AG20443 (cell line): ENCODE data around the gene ITGA1.
"Not testable (repeated sequence)": the region's sequence is repeated elsewhere in the genome, so short reads cannot be mapped to it uniquely, and the experiment has no call there.

Experiments
- DNase-seq: peaks from one replicate; pipeline ENCODE4 v3.0.0; 2012; ENCODE audit warnings: low spot score, mixed read lengths

ITGA1 gene

DNA sequence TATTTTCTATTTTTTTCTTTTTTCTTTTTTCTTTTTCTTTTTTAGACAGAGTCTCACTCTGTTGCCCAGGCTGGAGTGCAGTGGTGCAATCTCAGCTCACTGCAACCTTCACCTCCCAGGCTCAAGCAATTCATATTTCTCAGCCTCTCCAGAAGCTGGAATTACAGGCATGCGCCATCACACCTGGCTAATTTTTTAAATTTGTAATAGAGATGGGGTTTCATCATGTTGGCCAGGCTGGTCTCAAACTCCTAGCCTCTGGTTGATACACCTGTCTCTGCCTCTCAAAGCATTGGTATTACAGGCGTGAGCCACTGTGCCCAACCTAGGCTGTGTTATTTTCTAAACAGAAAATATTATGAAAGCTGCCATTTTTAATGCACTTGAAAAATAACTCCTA lies 78.3 kb downstream of the ITGA1 start:
- DNase-seq, result not testable (repeated sequence)

DNA sequence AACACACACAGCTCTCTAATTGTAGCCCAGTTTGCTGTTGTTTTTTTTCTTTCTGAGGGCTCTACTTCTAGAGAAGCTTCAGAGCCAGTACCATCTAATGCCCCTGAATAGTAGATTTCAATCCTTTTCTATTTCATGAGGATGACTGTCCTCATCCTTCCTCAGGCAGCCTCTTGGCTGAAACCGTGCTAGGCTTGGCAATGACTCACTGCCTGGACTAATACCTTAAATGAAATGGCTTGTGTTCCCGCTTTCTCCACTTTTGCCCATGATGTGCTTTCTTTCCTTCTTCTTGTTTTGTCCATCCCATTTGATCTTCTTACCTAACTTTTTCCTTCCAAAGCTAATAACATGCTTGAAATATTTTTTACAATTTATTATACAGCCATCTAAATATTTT lies 80.1 kb downstream of the ITGA1 start:
- no peak for DNase-seq

DNA sequence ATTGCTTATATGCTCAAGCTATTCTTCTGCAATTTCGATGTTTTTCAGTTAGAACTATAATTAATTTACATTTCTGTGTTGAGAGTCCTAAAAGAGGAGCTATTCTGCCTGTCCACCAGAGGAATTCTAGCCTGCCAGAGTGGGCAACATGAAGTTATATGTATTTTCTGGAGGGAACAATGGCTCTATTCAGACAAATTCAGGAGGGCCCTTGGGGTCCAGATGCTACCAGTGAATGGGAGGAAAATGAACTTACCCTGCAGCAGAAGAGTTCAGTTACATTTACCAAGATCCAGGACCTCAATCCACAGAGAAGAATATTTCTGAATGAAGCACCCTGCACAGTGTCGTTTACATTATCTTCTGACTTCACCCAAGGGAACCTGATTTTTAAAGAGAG lies 80.7 kb downstream of the ITGA1 start:
- DNase-seq, result no peak

DNA sequence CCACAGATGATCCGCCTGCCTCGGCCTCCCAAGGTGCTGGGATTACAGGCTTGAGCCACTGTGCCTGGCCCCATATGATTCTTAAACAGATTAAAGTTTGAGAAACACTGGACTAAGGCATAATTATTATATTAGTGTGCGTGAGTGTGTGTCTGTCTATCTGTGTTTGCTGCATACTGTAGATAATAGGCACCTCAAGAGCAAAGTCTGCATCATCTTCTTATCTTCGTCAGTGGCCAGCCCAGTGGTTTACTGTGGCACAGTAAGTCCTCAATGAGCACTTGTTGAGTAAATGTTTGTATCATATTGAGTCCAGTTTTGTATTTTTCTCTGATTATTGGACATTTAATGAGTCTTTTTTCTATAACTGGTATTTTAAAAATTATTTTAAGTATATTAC lies 81.7 kb downstream of the ITGA1 start:
- DNase-seq, result no peak

DNA sequence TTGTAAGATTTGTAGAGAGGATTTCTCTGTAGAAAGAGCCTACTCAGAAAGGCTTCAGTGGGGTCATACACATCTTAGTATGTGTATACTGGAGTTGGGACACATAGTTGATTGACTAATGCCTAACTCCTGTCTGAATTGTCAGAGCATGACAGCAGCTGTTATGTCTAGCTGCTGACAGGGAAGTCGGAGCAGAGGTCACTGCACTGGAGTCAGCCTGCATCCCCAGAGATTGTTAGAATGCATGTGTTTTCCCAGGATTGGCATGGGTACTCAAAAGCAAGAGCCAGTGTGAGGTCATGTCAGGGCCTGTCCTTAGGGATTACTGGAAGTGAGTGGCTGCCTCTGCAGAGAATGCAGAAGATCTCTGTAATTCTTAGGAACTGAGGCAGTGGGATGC lies 82.7 kb downstream of the ITGA1 start:
- peak; percentile 40 for DNase-seq

DNA sequence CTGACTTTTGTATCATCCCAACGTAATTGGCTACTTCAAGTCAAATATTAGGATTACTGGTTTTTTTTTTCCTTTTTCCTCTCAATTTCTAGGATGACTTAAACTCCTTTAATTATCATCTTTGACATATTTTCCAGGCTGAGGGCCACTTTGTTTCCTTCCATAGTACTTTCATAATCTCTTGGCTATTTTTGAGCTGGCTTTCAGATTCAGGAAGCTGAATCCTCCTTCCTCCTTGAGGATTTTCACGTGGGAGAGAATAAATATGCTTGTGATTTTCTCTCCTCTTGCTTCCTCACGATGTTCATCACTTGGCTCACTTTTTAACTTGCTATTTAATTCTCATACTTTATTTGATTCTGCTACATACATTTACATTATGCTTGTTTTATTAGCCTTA lies 88.1 kb downstream of the ITGA1 start:
- no peak for DNase-seq

DNA sequence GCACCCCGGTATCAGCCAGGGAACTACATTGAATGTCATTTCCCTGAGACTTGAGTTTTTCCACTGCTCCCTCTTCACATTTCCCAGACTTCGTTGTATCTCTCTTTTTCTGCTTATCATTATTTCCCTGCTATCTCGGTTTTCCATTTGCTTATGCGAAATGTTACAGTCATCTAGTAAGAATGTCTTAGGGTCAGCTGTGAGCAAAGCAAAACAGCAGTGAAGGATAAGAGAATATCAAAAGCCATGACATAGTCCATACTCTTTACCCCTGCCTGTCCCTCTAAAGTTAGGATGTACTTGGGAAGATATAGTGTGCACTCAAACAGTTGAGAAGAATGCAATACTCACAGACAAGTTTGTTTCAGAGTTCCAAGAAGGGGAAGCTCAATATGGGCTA lies 88.7 kb downstream of the ITGA1 start:
- no peak for DNase-seq

DNA sequence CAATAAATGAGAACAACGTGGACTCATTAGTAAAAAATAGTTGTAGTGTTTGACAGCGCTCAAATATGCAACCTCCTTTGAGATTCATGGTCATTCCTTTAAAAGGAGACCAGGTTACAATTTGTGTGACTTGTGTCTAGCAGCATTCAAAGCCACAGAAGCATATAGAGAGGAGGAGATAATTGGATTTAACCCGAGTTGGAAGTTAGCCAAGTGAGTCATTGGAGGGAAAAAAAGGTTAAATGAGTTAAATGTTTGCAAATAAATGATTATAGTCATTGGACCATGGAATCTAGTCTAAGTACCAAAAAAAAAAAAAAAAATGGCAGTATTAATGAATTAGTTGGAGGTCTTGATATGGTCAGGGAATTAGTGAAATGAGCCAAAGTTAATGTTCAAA lies 90.9 kb downstream of the ITGA1 start:
- no peak for DNase-seq

DNA sequence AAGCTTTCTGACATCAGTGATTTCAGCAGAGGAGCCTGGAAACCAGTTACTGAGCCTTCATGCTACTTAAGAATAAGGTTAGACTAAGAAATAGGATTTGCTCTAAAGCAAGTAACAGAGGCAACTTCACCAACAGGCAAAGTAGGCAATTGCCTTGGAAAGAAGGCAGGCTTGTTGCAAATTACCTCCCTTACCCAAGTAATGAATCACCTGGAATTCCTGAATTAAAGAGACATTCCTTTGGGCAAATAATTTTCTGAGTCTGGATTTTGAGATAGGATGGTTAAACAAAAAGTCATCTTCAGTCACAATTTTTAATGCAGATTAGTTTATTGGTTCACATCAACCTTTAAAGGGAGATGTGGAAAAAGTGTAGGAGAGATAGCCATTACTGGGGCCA lies 92.8 kb downstream of the ITGA1 start:
- DNase-seq, result no peak

DNA sequence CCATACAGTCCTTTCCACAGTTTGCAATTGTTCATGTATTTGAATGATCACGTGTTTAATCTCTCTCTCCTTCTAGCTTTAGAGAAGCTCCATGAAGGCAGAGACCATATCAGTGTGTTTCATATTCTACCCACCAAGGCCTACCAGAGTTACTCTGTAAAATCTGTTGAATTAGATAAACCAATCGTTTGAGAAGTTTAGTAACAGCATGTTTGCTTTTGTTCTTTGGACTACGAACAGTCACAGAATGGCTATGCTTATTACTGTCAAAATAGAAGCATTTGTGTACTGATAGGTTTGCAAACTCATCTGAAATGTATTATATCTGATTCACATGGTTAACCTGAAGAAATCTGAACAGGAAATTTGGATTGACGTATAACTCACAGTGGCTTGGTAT lies 93.8 kb downstream of the ITGA1 start:
- no peak for DNase-seq

DNA sequence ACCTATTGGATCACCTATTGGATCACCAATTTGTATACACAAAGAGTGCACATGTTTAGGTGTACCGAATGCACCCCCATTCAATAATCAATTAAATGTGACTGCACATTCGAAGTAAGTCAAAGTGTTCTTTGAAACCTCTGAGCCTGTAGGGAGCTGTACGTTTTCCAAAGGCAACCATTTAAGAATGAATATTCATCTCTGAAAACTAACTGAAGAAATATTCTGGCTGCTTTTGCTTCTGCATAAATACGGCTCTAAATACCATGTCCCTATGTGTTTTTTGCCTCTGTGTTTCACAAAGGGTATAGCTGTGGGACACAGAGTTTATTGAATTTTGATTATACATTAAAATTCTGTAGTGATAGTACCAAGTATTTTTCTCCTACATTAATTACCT lies 95.4 kb downstream of the ITGA1 start:
- no peak for DNase-seq

DNA sequence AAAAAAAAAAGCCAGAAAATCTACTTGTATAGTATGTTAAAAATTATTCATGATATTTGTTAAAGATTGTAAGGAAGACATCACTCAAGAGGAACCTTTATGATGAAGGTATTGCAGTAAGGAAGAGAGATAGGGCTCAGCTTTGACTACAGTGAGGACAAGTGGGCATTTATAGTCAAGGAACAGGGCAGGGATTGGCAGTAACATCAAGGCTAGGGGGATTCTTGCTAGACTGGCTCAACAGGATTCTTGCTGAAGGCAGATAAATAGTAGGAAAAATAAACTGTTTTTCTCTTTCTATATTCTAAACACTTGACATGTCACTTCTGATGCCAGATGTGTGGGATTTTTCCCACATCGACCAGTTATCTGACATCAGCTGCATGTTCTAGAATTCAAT lies 96.7 kb downstream of the ITGA1 start:
- no peak for DNase-seq

DNA sequence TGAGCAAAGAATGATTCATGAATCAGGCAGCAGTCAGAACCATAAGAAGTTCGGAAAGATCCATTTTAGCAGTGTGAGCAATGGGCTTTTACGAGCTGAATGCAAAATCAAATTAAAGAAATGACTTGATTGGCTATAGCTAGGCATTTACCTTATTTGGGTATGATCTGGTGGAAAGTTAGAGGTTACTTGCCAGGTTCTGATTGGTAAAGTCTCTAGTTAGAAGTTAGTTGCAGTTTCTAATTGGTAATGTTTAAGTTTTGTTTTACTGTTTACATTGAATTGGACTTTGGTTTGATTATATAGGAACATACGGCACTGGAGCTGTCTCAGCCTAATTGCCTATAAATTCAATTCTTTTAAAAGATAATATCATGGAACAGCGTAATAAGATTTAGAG lies 97.9 kb downstream of the ITGA1 start:
- DNase-seq, result no peak

DNA sequence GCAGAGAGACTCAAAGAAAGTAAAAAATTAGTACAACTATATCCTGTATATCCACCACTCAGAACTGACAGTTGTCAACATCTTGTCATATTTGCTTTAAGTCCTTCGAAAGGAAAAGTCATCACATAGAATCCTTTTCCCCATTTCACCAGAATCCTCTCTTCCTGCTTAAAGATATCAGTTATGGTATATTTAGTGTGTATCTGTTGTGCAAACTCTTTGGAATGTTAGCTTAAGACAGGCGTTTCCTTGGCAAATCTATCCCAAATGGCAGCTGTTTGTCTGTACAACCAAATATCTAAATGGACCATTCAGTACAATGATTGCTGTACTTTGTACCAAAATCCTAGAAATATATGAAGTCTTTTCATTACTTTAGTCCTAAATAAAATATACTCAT lies 98.5 kb downstream of the ITGA1 start:
- DNase-seq, result no peak

DNA sequence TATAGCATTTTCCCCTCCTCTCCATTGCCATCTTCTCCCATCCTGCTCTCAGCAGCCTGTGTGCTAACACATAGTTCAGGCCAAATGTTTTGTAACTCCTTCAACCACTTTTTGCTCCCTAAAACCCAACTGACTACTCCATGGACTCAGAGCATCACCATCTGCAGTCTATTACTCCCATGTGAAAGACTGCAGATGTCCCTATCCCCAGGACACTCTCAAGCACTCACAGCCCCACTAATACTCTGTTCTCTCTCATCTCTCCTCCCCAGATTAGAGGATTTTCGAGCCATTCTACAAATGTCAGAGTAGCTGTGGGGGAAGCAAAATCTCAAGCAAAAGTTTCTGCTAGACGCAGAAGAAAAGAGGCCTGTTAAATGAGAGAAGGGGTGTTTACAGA lies 99.3 kb downstream of the ITGA1 start:
- DNase-seq, result no peak

DNA sequence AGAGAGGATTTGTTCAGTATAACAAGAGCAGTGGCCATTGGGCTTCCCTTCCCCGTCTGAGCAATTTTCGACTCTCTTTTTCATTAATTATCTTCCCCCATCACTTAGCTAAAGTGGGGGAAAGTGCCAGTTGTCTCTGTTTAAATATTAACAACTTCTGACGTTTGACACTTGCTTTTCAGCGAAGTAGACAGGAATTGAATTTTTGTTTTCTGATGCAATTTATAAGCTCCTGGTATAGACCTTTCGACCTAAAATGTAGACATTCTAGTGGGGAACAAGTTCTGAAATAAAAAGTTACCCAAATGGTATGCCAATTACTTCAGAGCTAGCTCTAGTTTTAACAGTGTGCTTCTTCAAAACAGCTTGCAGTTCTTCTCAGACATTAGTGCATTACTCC lies 100.6 kb downstream of the ITGA1 start:
- DNase-seq, result no peak

DNA sequence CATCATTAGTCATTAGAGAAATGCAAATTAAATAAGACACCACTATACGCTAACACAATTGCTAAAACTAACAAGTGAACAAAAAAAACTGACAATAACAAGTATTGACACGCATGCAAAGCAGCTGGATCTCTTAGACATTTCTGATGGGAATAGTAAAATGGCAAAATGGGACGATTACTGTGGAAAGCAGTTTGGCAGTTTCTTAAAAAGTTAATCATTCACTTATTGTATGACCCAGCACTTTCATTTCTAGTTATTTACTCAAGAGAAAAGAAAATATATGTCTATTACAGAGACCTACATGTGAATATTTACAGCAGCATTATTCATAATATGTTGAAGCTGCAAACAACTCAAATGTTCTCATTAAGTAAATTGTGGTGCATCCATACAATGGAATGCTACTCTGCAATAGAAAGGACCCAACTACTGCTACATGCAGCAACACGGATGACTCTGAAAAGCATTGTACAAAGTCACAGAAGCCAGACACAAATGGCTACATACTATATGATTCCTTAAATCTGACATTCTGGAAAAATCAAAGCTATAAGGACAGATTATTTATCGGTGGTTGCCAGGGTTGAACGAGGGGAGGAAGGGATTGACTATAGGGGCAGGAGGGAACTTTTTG lies 104.6 kb downstream of the ITGA1 start:
- no peak for DNase-seq

DNA sequence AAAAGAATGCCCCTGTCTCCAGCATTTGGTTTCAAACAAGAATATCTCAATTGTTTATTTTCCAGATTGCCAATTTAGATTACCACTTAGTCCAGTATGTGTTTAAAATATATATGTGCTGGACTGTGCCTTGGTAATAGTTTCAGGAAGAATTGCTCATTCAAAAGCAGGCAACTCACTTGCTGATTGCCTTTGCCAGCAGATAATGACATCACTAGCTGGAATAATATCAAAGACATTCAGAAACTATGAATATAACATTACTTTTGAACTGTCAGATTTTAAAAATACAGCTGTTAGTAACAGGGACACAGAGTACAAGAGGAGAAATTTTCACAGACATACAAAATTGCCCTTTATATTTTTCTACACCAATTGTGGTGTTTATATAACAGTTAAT lies 105.4 kb downstream of the ITGA1 start:
- peak; percentile 44 for DNase-seq

DNA sequence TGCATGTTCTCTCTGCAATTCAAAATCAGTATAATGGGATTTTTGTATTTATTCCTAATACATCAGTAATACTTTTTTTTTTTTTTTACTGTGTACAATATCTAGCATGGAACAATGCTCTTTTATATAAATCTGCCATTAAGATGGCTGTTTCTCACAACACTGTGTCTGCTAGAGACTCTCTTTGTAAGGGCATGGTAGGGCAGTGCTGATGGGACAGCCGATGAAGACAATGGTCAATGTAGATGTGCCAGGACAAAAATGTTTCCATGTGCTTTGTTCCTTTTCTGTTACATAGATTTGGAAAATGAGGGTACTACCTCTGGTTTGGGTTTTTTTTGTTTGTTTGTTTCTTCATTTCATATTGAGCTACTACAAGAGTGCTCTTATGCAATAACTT lies 106.1 kb downstream of the ITGA1 start:
- DNase-seq, result no peak

DNA sequence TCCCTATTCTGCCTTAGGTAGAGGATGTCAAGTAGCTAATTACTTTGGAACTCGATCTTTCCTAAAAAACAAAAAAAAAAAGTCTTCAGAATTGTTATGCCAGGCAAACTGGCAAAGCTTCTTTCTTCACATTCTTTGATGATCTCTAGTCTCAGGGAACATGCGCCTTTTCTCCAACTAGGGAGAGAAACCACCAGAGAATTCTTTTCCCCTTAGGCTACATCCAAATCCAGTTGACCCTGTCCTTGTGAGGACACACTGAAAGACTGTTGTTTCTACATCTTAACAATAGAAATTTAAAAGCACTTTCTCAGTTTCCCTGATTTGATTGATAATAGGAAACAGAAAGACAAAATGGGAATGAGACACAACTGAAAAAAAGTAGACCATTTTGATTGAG lies 106.7 kb downstream of the ITGA1 start:
- DNase-seq, result no peak

DNA sequence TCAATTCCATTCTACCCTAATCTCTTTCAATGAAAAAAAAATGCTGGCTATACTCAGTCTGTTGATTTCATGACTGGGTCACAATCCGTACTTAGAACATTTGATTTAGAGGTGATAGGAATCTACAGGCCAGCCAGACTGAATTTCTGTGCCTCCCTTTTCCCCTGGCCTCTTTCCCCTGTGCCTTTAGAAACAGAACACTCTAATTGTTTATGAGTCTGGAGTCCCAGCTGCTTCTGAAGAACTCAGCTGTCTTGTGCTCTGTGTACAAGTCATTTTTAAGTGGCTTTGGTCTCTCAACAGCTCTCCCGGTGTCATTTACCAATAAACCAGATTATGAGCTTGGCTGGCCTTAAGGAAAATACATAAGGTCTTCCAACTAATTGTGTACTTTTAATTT lies 107.4 kb downstream of the ITGA1 start:
- no peak for DNase-seq

DNA sequence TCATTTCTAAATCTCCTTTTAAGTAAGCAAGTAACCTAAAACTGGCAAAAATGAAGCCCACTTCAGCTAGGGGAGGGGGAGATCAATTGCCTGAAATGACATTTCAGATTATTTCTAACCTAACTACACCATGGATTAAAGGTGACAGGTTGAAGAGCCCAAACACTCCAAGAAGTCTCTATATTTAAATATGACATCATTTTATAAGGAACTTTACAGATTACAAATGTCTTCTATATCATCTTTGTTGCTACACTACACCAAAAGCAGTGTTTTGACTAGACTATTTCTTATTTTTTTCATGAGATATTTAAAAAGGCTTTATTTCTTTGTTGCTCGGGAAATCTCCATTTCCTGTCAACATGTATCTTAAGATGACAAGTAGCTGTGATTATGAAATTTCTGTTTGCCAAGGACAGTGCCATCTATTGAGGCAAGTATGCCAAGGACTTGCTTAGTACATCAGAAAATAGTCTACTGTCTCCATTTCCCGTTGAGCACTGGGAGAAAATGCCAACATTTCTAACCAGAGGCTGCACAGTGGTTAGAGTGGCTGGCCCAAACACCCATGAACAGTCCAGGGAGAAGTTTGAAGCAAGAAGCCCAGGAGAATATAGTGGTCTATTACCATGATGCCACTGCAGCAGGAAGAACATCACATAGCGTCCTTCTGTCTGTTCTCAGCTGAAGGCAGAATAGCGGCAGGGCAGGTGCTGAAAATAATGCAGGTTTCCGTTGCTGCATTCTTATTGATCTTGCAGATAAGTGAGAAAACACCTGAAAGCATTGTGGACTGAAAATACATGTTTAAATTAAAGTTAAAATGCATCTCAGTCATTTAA lies 108.1 kb downstream of the ITGA1 start:
- DNase-seq, result no peak

DNA sequence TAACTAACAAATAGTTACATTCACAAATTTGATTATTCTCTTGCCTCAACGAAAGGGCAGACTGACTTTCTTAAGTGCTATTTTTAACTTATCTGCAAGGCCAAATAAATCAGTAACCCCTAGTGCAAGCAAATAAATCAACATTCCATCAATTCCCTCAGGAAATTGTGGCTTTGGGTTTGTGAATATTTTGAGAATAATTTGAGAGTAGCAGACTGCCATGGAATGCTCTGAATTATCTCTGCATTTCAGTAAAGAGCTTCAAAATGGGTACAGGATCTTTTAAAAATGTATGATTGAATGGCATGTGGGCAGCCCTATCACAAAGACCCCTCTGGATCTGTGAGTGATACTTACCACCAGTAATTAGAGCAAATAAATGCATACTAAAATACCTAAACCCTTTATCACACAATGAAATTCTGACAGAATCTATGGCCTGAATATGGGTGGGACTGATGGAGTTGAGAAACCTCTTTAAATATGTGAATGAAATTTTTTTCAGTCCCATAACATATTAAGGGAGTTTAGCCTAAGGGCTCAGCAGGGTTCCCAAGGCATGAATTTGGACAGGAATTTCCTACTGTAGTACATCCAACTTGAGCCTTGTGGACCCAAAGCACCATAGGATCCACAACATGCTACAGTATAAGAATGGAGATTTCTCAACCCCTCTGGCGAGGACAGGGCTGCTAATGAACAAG lies 109.0 kb downstream of the ITGA1 start:
- DNase-seq, result peak; percentile 58
